GM12878 (cell line): ENCODE results near the gene LINGO1. TPM values are rescaled to one million over a fixed set of nuclear protein-coding genes. Genes with fewer than 3 reads are reported as not detected.

ENCODE experiments used
- ATAC-seq: fragments of 200-7000 bp; cut with Tn5 transposase; 3 replicates; pipeline ENCODE4 v1.9.1; 2020; ENCODE audit warnings: mild to moderate bottlenecking, moderate library complexity
- BruUV-seq: library from RNA; stranded (reverse); fragments of 400-500 nt; replicated peaks from 2 replicates; lab custom pipeline; 2021; lab: Mats Ljungman, UMichigan
- CTCF ChIA-PET: fragments of 300-600 bp; sonication (Branson Sonifier 250); formaldehyde crosslinking; extraction: SDS; loops from one replicate; lab custom pipeline; 2021; ENCODE audit warnings: inconsistent platforms; lab: Yijun Ruan, JAX
- POLR2A ChIA-PET: fragments of 350-600 bp; formaldehyde crosslinking; extraction: SDS; loops from one replicate; lab custom pipeline; 2021; ENCODE audit warnings: inconsistent platforms; lab: Charles Lee
- RAD21 ChIA-PET: fragments of 300-600 bp; sonication (Branson Sonifier 250); formaldehyde crosslinking; loops from one replicate; lab custom pipeline; 2023; ENCODE audit warnings: antibody characterized with exemption; ENCODE audit not compliant: unreplicated experiment; lab: Charles Lee
- SMC1A ChIA-PET: fragments of 300-600 bp; sonication (Branson Sonifier 250); formaldehyde crosslinking; loops from one replicate; lab custom pipeline; 2023; ENCODE audit not compliant: unreplicated experiment, uncharacterized antibody; lab: Charles Lee
- DNase-seq: peaks from one replicate; pipeline ENCODE4 v3.0.0-alpha.2; 2011; ENCODE audit warnings: low read depth, low spot score
- FAIRE-seq: peaks from 3 replicates; lab custom pipeline; 2011; peaks lifted over from hg19 to GRCh38; lab: Jason Lieb, UNC
- H2AFZ ChIP-seq: 2 replicates; pipeline ENCODE4 v1.6.0; 2011; ENCODE audit warnings: low read depth, low read length, control low read depth; ENCODE audit not compliant: control insufficient read depth
- H3K27ac ChIP-seq: 2 replicates; pipeline ENCODE4 v1.5.1; 2011; ENCODE audit warnings: control low read depth; ENCODE audit not compliant: control insufficient read depth, insufficient read depth
- H3K27me3 ChIP-seq, 2 experiments: replicated peaks in 1 of 2; 2 replicates each; pipeline versions ENCODE4 v1.6.0 to v1.6.1; 2011; ENCODE audit warnings: low read length in 1 of 2; ENCODE audit not compliant: control insufficient read depth in 2 of 2, insufficient read depth in 2 of 2
- H3K36me3 ChIP-seq, 2 experiments: 2 replicates each; pipeline ENCODE4 v1.5.1; 2011; ENCODE audit warnings: low read length in 1 of 2; ENCODE audit not compliant: control insufficient read depth in 2 of 2, insufficient read depth in 2 of 2
- H3K4me1 ChIP-seq: 2 replicates; pipeline ENCODE4 v1.6.1; 2011; ENCODE audit warnings: mild to moderate bottlenecking, low read length, moderate library complexity, mixed read lengths; ENCODE audit not compliant: control insufficient read depth, insufficient read depth
- H3K4me2 ChIP-seq: 2 replicates; pipeline ENCODE4 v1.6.0; 2011; ENCODE audit warnings: control low read depth; ENCODE audit not compliant: control insufficient read depth, insufficient read depth
- H3K4me3 ChIP-seq: fragments of 200-600 bp; sonication (generic); 2 replicates; pipeline ENCODE4 v1.5.1; 2016
- H3K79me2 ChIP-seq: 2 replicates; pipeline ENCODE4 v1.6.0; 2011; ENCODE audit warnings: low read length; ENCODE audit not compliant: control insufficient read depth, insufficient read depth
- H3K9ac ChIP-seq: 2 replicates; pipeline ENCODE4 v1.8.0; 2011; ENCODE audit warnings: low read length, control low read depth, mixed read lengths; ENCODE audit not compliant: control insufficient read depth, insufficient read depth
- H3K9me3 ChIP-seq: replicated peaks from 3 replicates; pipeline ENCODE4 v1.5.1; 2011; ENCODE audit warnings: mild to moderate bottlenecking, low read length; ENCODE audit not compliant: control insufficient read depth, insufficient read depth
- H4K20me1 ChIP-seq: 2 replicates; pipeline ENCODE4 v1.6.0; 2011; ENCODE audit not compliant: control insufficient read depth, insufficient read depth
- BCL3 ChIP-seq: IDR thresholded peaks from 2 replicates; pipeline ENCODE4 v1.6.1; 2011; ENCODE audit warnings: borderline replicate concordance, low read depth, mild to moderate bottlenecking, moderate library complexity, low read length; ENCODE audit not compliant: insufficient read depth, poor library complexity, severe bottlenecking
- HCFC1 ChIP-seq: fragments of 150-350 bp; IDR thresholded peaks from 2 replicates; pipeline ENCODE4 v1.6.1; 2014; ENCODE audit warnings: low read length
- SREBF1 ChIP-seq: IDR thresholded peaks from 2 replicates; pipeline ENCODE4 v1.6.1; 2012; ENCODE audit warnings: mild to moderate bottlenecking, low read length
- TCF3 ChIP-seq: IDR thresholded peaks from 2 replicates; pipeline ENCODE4 v1.6.1; 2012; ENCODE audit warnings: low read depth, mild to moderate bottlenecking, low read length, borderline replicate concordance; ENCODE audit not compliant: insufficient read depth
- USF1 ChIP-seq: IDR thresholded peaks from 2 replicates; pipeline ENCODE4 v1.6.1; 2011; ENCODE audit warnings: borderline replicate concordance, low read depth, mild to moderate bottlenecking, moderate library complexity, mixed read lengths, low read length; ENCODE audit not compliant: insufficient read depth; ENCODE audit errors: extremely low read length
- USF2 ChIP-seq: IDR thresholded peaks from 2 replicates; pipeline ENCODE4 v1.6.1; 2011; ENCODE audit warnings: low read depth, low read length, improper control_type of control experiment, borderline replicate concordance
- ZBED1 ChIP-seq: IDR thresholded peaks from 2 replicates; pipeline ENCODE4 v1.6.1; 2016; ENCODE audit warnings: borderline replicate concordance
- ZNF24 ChIP-seq: fragments of 450-650 bp; IDR thresholded peaks from 2 replicates; pipeline ENCODE4 v1.6.1; 2017; ENCODE audit warnings: antibody characterized with exemption, mild to moderate bottlenecking
- WGBS: methylation state at CpG from one replicate; pipeline ENCODE4 v1.1.6; 2016; ENCODE audit warnings: low lambda C conversion rate; ENCODE audit not compliant: insufficient replicate concordance, insufficient coverage; ENCODE audit errors: missing lambda C conversion rate; 5-methylcytosine and 5-hydroxymethylcytosine counted together
- in situ Hi-C: fragments of 300-500 bp; cut with MboI; formaldehyde crosslinking; loops from 9 replicates; pipeline ENCODE4 v1.14.3; 2018; ENCODE audit warnings: mixed read lengths
- intact Hi-C: fragments of 100-400 bp; cut with micrococcal nuclease; formaldehyde crosslinking; loops from one replicate; pipeline ENCODE4 v1.14.2; 2022; ENCODE audit not compliant: unreplicated experiment
- polyA plus RNA-seq, 11 experiments: library from polyadenylated mRNA; depleted of rRNA in 4 of 11; unstranded in 6 of 11; stranded (reverse) in 5 of 11; fragments of >200 nt; fragmentation: Nextera tagmentation in 4 of 11; fragmentation: Illumina TruSeq in 1 of 11; extraction: Ambion mirVana in 4 of 11; extraction: Trizol in 1 of 11; gene quantifications; 1 replicate in 1 of 11; 2 replicates in 10 of 11; pipeline versions ENCODE4 v1.2.1 to v1.2.3, GENCODE V29; 2011 to 2016; ENCODE audit warnings: inconsistent platforms in 2 of 11, missing spikeins in 2 of 11, low read depth in 1 of 11
- total RNA-seq, 4 experiments: library from RNA; depleted of rRNA in 3 of 4; stranded (reverse); fragments of >200 nt in 3 of 4; fragmentation: Illumina TruSeq in 1 of 4; extraction: Trizol in 1 of 4; gene quantifications; 2 replicates each; pipeline versions ENCODE4 v1.2.1 to v1.2.3, GENCODE V29; 2013 to 2021
- TF ChIP-seq, protein P1 (sequence below): fragments of 450-650 bp; IDR thresholded peaks from 2 replicates; pipeline ENCODE4 v1.6.1; 2017; ENCODE audit warnings: antibody characterized with exemption, mild to moderate bottlenecking, moderate library complexity

Gene LINGO1
- total and polyA plus RNA-seq, 10 of the 15 experiments (the other 5 are each of a cell fraction or from before 2014, with no cell fraction given): 0.04 to 3.9 (median 0.17) TPM; not detected in 6

- TF ChIP-seq TCF3 (no peak), SREBF1 (no peak), USF2 (no peak), HCFC1 (no peak), BCL3 (no peak), USF1 (no peak)
- TF ChIP-seq, all 136 proteins: peak for 0
Measured at GRCh38 chr15:77641999-77642398, 9.3 kb upstream of the LINGO1 start (continued).

GRCh38 chr15:77640615-77641014, 7.9 kb upstream of the LINGO1 start:
- WGBS: 0% methylated on average over 2 of the region's 2 CpGs
- TF ChIP-seq ZNF24 (0 out of 2 replicates have a peak, but pooled peaks have one; percentile 52), ZBED1 (no peak)
- TF ChIP-seq, protein P1, sequence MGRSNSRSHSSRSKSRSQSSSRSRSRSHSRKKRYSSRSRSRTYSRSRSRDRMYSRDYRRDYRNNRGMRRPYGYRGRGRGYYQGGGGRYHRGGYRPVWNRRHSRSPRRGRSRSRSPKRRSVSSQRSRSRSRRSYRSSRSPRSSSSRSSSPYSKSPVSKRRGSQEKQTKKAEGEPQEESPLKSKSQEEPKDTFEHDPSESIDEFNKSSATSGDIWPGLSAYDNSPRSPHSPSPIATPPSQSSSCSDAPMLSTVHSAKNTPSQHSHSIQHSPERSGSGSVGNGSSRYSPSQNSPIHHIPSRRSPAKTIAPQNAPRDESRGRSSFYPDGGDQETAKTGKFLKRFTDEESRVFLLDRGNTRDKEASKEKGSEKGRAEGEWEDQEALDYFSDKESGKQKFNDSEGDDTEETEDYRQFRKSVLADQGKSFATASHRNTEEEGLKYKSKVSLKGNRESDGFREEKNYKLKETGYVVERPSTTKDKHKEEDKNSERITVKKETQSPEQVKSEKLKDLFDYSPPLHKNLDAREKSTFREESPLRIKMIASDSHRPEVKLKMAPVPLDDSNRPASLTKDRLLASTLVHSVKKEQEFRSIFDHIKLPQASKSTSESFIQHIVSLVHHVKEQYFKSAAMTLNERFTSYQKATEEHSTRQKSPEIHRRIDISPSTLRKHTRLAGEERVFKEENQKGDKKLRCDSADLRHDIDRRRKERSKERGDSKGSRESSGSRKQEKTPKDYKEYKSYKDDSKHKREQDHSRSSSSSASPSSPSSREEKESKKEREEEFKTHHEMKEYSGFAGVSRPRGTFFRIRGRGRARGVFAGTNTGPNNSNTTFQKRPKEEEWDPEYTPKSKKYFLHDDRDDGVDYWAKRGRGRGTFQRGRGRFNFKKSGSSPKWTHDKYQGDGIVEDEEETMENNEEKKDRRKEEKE: no peak
- CTCF ChIA-PET: no interaction called here
- RAD21 ChIA-PET: no interaction called here
- in situ Hi-C loops: loop anchor here (25.0 kb wide), 1 partner anchor 172 kb away; no protein-coding TSS in a partner anchor
- DNase-seq: no peak
- POLR2A ChIA-PET: no interaction called here
- H3K9me3 ChIP-seq: no peaks in the 10 kb centered on the region
- no peaks in the 10 kb centered on the region for H3K36me3 ChIP-seq
- H3K9ac ChIP-seq: no peak overlapping the region
- SMC1A ChIA-PET: no interaction called here
- no peaks in the 10 kb centered on the region for H3K79me2 ChIP-seq
- ATAC-seq: no peak
- no peak overlapping the region for H3K4me3 ChIP-seq
- no peaks in the 10 kb centered on the region for H4K20me1 ChIP-seq
- BruUV-seq: no TSS peak
- no peak overlapping the region for H3K4me2 ChIP-seq
- no peaks in the 10 kb centered on the region for H3K4me1 ChIP-seq
- intact Hi-C loops: no loop called here
- no peak overlapping the region for H3K27ac ChIP-seq
- FAIRE-seq: no peak
- no peak overlapping the region for H2AFZ ChIP-seq
- H3K27me3 ChIP-seq: peaks cover 0 to 2% of the 10 kb centered on the region in 2 experiments; a peak in 2 of 4 replicates
